ENCODE results near the gene CCL16. TPM values are rescaled to one million over a fixed set of nuclear protein-coding genes. Genes with fewer than 3 reads are reported as not detected.

The CCL16 gene
- total RNA-seq, 1 donor from 2014 or later, result not detected

- Mint-ChIP-seq H3K4me3 (no peak overlapping the region), H3K27ac (no peak overlapping the region), H3K9me3 (no peaks in the 10 kb centered on the region), H3K4me1 (ENCODE audit: low read depth) (no peaks in the 10 kb centered on the region), H3K36me3 (ENCODE audit: low read depth) (no peaks in the 10 kb centered on the region), H3K27me3 (ENCODE audit: insufficient read depth) (peaks cover 12% of the 10 kb centered on the region)
- no peak for DNase-seq (ENCODE audit: low spot score)
- intact Hi-C loops (cut with micrococcal nuclease), result no loop called here
Measured at GRCh38 chr17:35978346-35978745, 3.0 kb downstream of the CCL16 start.

GRCh38 chr17:35977509-35977908 is 3.8 kb downstream of the CCL16 start:
- H3K36me3 Mint-ChIP-seq (ENCODE audit: low read depth), result no peaks in the 10 kb centered on the region
- H3K4me3 Mint-ChIP-seq, result no peak overlapping the region
- DNase-seq (ENCODE audit: low spot score), result no peak
- H3K27me3 Mint-ChIP-seq (ENCODE audit: insufficient read depth), result peaks cover 12% of the 10 kb centered on the region
- no peaks in the 10 kb centered on the region for H3K9me3 Mint-ChIP-seq
- H3K4me1 Mint-ChIP-seq (ENCODE audit: low read depth), result no peaks in the 10 kb centered on the region
- no peak overlapping the region for H3K27ac Mint-ChIP-seq
- intact Hi-C loops (cut with micrococcal nuclease), result no loop called here

- intact Hi-C loops (cut with micrococcal nuclease), result no loop called here
- no peak overlapping the region for H3K27ac Mint-ChIP-seq
Measured at GRCh38 chr17:35973333-35974260, 7.7 kb downstream of the CCL16 start.

GRCh38 chr17:35972945-35973332 is 8.4 kb downstream of the CCL16 start:
- H3K4me3 Mint-ChIP-seq, result no peak overlapping the region
- no peaks in the 10 kb centered on the region for H3K9me3 Mint-ChIP-seq
- no peaks in the 10 kb centered on the region for H3K36me3 Mint-ChIP-seq (ENCODE audit: low read depth)
- no peaks in the 10 kb centered on the region for H3K4me1 Mint-ChIP-seq (ENCODE audit: low read depth)
- no peak overlapping the region for H3K27ac Mint-ChIP-seq
- no peak for DNase-seq (ENCODE audit: low spot score)
- H3K27me3 Mint-ChIP-seq (ENCODE audit: insufficient read depth), result peaks cover 7% of the 10 kb centered on the region
- intact Hi-C loops (cut with micrococcal nuclease), result no loop called here

More at GRCh38 chr17:35973333-35974260, 7.7 kb downstream of the CCL16 start:
- H3K9me3 Mint-ChIP-seq, result no peaks in the 10 kb centered on the region
- peaks cover 7% of the 10 kb centered on the region for H3K27me3 Mint-ChIP-seq (ENCODE audit: insufficient read depth)
- DNase-seq (ENCODE audit: low spot score), result no peak
- no peaks in the 10 kb centered on the region for H3K4me1 Mint-ChIP-seq (ENCODE audit: low read depth)
- no peaks in the 10 kb centered on the region for H3K36me3 Mint-ChIP-seq (ENCODE audit: low read depth)
- no peak overlapping the region for H3K4me3 Mint-ChIP-seq

- no peaks in the 10 kb centered on the region for H3K9me3 Mint-ChIP-seq
- peaks cover 7% of the 10 kb centered on the region for H3K27me3 Mint-ChIP-seq (ENCODE audit: insufficient read depth)
- no peaks in the 10 kb centered on the region for H3K4me1 Mint-ChIP-seq (ENCODE audit: low read depth)
- no peak for DNase-seq (ENCODE audit: low spot score)
- H3K4me3 Mint-ChIP-seq, result no peak overlapping the region
- intact Hi-C loops (cut with micrococcal nuclease), result no loop called here
- H3K27ac Mint-ChIP-seq, result no peak overlapping the region
- no peaks in the 10 kb centered on the region for H3K36me3 Mint-ChIP-seq (ENCODE audit: low read depth)
Measured at GRCh38 chr17:35972535-35972934, 8.8 kb downstream of the CCL16 start.

GRCh38 chr17:35972066-35972465 is 9.2 kb downstream of the CCL16 start:
- H3K9me3 Mint-ChIP-seq, result no peaks in the 10 kb centered on the region
- no peaks in the 10 kb centered on the region for H3K36me3 Mint-ChIP-seq (ENCODE audit: low read depth)
- DNase-seq (ENCODE audit: low spot score), result no peak
- peaks cover 9% of the 10 kb centered on the region for H3K27me3 Mint-ChIP-seq (ENCODE audit: insufficient read depth)
- H3K4me3 Mint-ChIP-seq, result no peak overlapping the region
- intact Hi-C loops (cut with micrococcal nuclease), result no loop called here
- no peaks in the 10 kb centered on the region for H3K4me1 Mint-ChIP-seq (ENCODE audit: low read depth)
- no peak overlapping the region for H3K27ac Mint-ChIP-seq

GRCh38 chr17:35969558-35970380 is 11.5 kb downstream of the CCL16 start:
- H3K27ac Mint-ChIP-seq, result no peak overlapping the region
- no peaks in the 10 kb centered on the region for H3K4me1 Mint-ChIP-seq (ENCODE audit: low read depth)
- H3K9me3 Mint-ChIP-seq, result no peaks in the 10 kb centered on the region
- no peaks in the 10 kb centered on the region for H3K36me3 Mint-ChIP-seq (ENCODE audit: low read depth)
- intact Hi-C loops (cut with micrococcal nuclease), result loop anchor here (1.0 kb wide), 4 partner anchors 103 to 514 kb away; no protein-coding TSS in a partner anchor
- no peak overlapping the region for H3K4me3 Mint-ChIP-seq
- peak; percentile 61 for DNase-seq (ENCODE audit: low spot score)
- peaks cover 12% of the 10 kb centered on the region for H3K27me3 Mint-ChIP-seq (ENCODE audit: insufficient read depth)

- no peak overlapping the region for H3K4me3 Mint-ChIP-seq
- peaks cover 12% of the 10 kb centered on the region for H3K27me3 Mint-ChIP-seq (ENCODE audit: insufficient read depth)
- intact Hi-C loops (cut with micrococcal nuclease), result loop anchor here (1.0 kb wide), 4 partner anchors 104 to 515 kb away; no protein-coding TSS in a partner anchor
Measured at GRCh38 chr17:35968520-35969054, 12.7 kb downstream of the CCL16 start.

GRCh38 chr17:35965272-35965671 is 16.0 kb downstream of the CCL16 start:
- no peaks in the 10 kb centered on the region for H3K4me1 Mint-ChIP-seq (ENCODE audit: low read depth)
- intact Hi-C loops (cut with micrococcal nuclease), result no loop called here

More at GRCh38 chr17:35968520-35969054, 12.7 kb downstream of the CCL16 start:
- Mint-ChIP-seq H3K36me3 (ENCODE audit: low read depth) (no peaks in the 10 kb centered on the region), H3K9me3 (no peaks in the 10 kb centered on the region), H3K27ac (no peak overlapping the region), H3K4me1 (ENCODE audit: low read depth) (no peaks in the 10 kb centered on the region)
- DNase-seq (ENCODE audit: low spot score), result no peak

GRCh38 chr17:35963663-35964062 is 17.6 kb downstream of the CCL16 start:
- Mint-ChIP-seq H3K27ac (no peak overlapping the region), H3K36me3 (ENCODE audit: low read depth) (no peaks in the 10 kb centered on the region), H3K9me3 (no peaks in the 10 kb centered on the region)

More at GRCh38 chr17:35965272-35965671, 16.0 kb downstream of the CCL16 start:
- no peak overlapping the region for H3K27ac Mint-ChIP-seq
- H3K9me3 Mint-ChIP-seq, result no peaks in the 10 kb centered on the region
- no peak overlapping the region for H3K4me3 Mint-ChIP-seq
- DNase-seq (ENCODE audit: low spot score), result no peak
- H3K27me3 Mint-ChIP-seq (ENCODE audit: insufficient read depth), result peaks cover 20% of the 10 kb centered on the region
- H3K36me3 Mint-ChIP-seq (ENCODE audit: low read depth), result no peaks in the 10 kb centered on the region

GRCh38 chr17:35953720-35954119 is 27.6 kb downstream of the CCL16 start:
- H3K4me1 Mint-ChIP-seq (ENCODE audit: low read depth), result no peaks in the 10 kb centered on the region
- no peaks in the 10 kb centered on the region for H3K36me3 Mint-ChIP-seq (ENCODE audit: low read depth)
- DNase-seq (ENCODE audit: low spot score), result no peak
- H3K27me3 Mint-ChIP-seq (ENCODE audit: insufficient read depth), result peaks cover 39% of the 10 kb centered on the region
- H3K9me3 Mint-ChIP-seq, result no peaks in the 10 kb centered on the region
- H3K4me3 Mint-ChIP-seq, result no peak overlapping the region
- intact Hi-C loops (cut with micrococcal nuclease), result no loop called here
- H3K27ac Mint-ChIP-seq, result no peak overlapping the region

More at GRCh38 chr17:35963663-35964062, 17.6 kb downstream of the CCL16 start:
- no peak for DNase-seq (ENCODE audit: low spot score)
- Mint-ChIP-seq H3K4me3 (no peak overlapping the region), H3K4me1 (ENCODE audit: low read depth) (no peaks in the 10 kb centered on the region), H3K27me3 (ENCODE audit: insufficient read depth) (peaks cover 16% of the 10 kb centered on the region)
- intact Hi-C loops (cut with micrococcal nuclease), result no loop called here

GRCh38 chr17:35949401-35949800 is 31.9 kb downstream of the CCL16 start:
- no peak overlapping the region for H3K27ac Mint-ChIP-seq
- no peak for DNase-seq (ENCODE audit: low spot score)
- intact Hi-C loops (cut with micrococcal nuclease), result no loop called here
- H3K27me3 Mint-ChIP-seq (ENCODE audit: insufficient read depth), result peaks cover 21% of the 10 kb centered on the region
- H3K36me3 Mint-ChIP-seq (ENCODE audit: low read depth), result no peaks in the 10 kb centered on the region
- H3K4me3 Mint-ChIP-seq, result no peak overlapping the region
- no peaks in the 10 kb centered on the region for H3K4me1 Mint-ChIP-seq (ENCODE audit: low read depth)
- H3K9me3 Mint-ChIP-seq, result no peaks in the 10 kb centered on the region

All from activated T-helper 1 cell treated with anti-CD3 and anti-CD28 coated beads, Interleukin-12 subunit alpha, Interleukin-12 subunit beta, Interleukin-2, Interleukin-4 antibody, amounts not matched to agents 30 ng/mL and 10 ng/mL and 1 ng/mL, durations not matched to agents 14 hours and 24 hours and 36 hours (primary cell).